A549 (cell line): ENCODE data around the gene NFX1. TPM values are rescaled to one million over a fixed set of nuclear protein-coding genes. Genes with fewer than 3 reads are reported as not detected.
"Not testable (repeated sequence)": the region's sequence is repeated elsewhere in the genome, so short reads cannot be mapped to it uniquely, and the experiment has no call there.

Experiments used
- ATAC-seq, 2 experiments: fragments of 200-7000 bp in 1 of 2; fragments of >200 bp in 1 of 2; cut with Nextera tagmentation in 1 of 2; cut with Tn5 transposase in 1 of 2; 3 replicates each; pipeline versions ENCODE4 v1.8.0 to v1.9.1; 2018 to 2020; ENCODE audit warnings: mild to moderate bottlenecking in 1 of 2, moderate library complexity in 1 of 2
- CTCF ChIA-PET: fragments of 300-600 bp; sonication (Branson Sonifier 250); formaldehyde crosslinking; extraction: SDS; loops from one replicate; lab custom pipeline; 2021; ENCODE audit warnings: antibody characterized with exemption, inconsistent platforms; lab: Yijun Ruan, JAX
- POLR2A ChIA-PET: fragments of 350-600 bp; formaldehyde crosslinking; extraction: SDS; loops from one replicate; lab custom pipeline; 2021; ENCODE audit warnings: antibody characterized with exemption, inconsistent platforms; lab: Yijun Ruan, JAX
- DNase-seq, 2 experiments: peaks; one replicate each; pipeline versions ENCODE4 v3.0.0 to v3.0.0-alpha.2; 2011 to 2016; ENCODE audit warnings: low read depth in 1 of 2, low spot score in 1 of 2
- FAIRE-seq: peaks from 2 replicates; lab custom pipeline; 2011; peaks lifted over from hg19 to GRCh38; lab: Jason Lieb, UNC
- H3K27ac ChIP-seq, 2 experiments: fragments of >200 bp; sonication (Bioruptor Twin); formaldehyde crosslinking; 3 replicates each; pipeline ENCODE4 v1.5.1; 2016 to 2017
- H3K4me1 ChIP-seq: fragments of >200 bp; sonication (Bioruptor Twin); formaldehyde crosslinking; 3 replicates; pipeline ENCODE4 v1.6.1; 2016
- H3K4me2 ChIP-seq: fragments of >200 bp; sonication (Bioruptor Twin); formaldehyde crosslinking; 3 replicates; pipeline ENCODE4 v1.6.1; 2016
- H3K4me3 ChIP-seq: fragments of >200 bp; sonication (Bioruptor Twin); formaldehyde crosslinking; 3 replicates; pipeline ENCODE4 v1.5.1; 2016
- H3K9me3 ChIP-seq: fragments of >200 bp; sonication (Bioruptor Twin); formaldehyde crosslinking; 3 replicates; pipeline ENCODE4 v1.6.1; 2016
- BHLHE40 ChIP-seq: IDR thresholded peaks from 2 replicates; pipeline ENCODE4 v1.6.1; 2012; ENCODE audit warnings: low read depth, low read length, inconsistent platforms
- CHD2 ChIP-seq: fragments of 150-350 bp; IDR thresholded peaks from 2 replicates; pipeline ENCODE4 v1.6.1; 2014; ENCODE audit warnings: low read length; ENCODE audit not compliant: partially characterized antibody
- CHD4 ChIP-seq: fragments of 200-600 bp; sonication (generic); IDR thresholded peaks from 2 replicates; pipeline ENCODE4 v1.6.1; 2016; ENCODE audit warnings: antibody characterized with exemption, mild to moderate bottlenecking, borderline replicate concordance
- EHF ChIP-seq: fragments of 250-450 bp; sonication (Bioruptor Pico); IDR thresholded peaks from 2 replicates; pipeline ENCODE4 v1.5.0; 2020; ENCODE audit warnings: mild to moderate bottlenecking
- ESRRA ChIP-seq: fragments of 150-350 bp; IDR thresholded peaks from 2 replicates; pipeline ENCODE4 v1.6.1; 2014; ENCODE audit warnings: mild to moderate bottlenecking, low read length, borderline replicate concordance
- GATA3 ChIP-seq: IDR thresholded peaks from 2 replicates; pipeline ENCODE4 v1.6.1; 2012; ENCODE audit warnings: borderline replicate concordance
- HDAC2 ChIP-seq: fragments of 200-600 bp; sonication (generic); IDR thresholded peaks from 2 replicates; pipeline ENCODE4 v1.6.1; 2016
- HES2 ChIP-seq: fragments of >200 bp; sonication (Bioruptor Twin); formaldehyde crosslinking; IDR thresholded peaks from 2 replicates; pipeline ENCODE4 v1.6.1; 2016
- JUN ChIP-seq, 2 experiments: fragments of >200 bp; sonication (Bioruptor Twin); formaldehyde crosslinking; IDR thresholded peaks; 2 replicates in 1 of 2; 3 replicates in 1 of 2; pipeline ENCODE4 v1.6.1; 2016 to 2017
- MAFK ChIP-seq: fragments of 450-650 bp; IDR thresholded peaks from 2 replicates; pipeline ENCODE4 v1.6.1; 2014; ENCODE audit not compliant: partially characterized antibody
- MYC ChIP-seq: IDR thresholded peaks from 2 replicates; pipeline ENCODE4 v1.6.1; 2012; ENCODE audit warnings: mild to moderate bottlenecking, inconsistent platforms, low read length, improper control_type of control experiment, borderline replicate concordance
- NFE2L2 ChIP-seq: fragments of 150-350 bp; conservative IDR thresholded peaks from 2 replicates; pipeline ENCODE4 v1.6.1; 2014; ENCODE audit warnings: low read length
- POLR2A ChIP-seq: IDR thresholded peaks from 2 replicates; pipeline ENCODE4 v1.6.1; 2012; ENCODE audit warnings: mild to moderate bottlenecking, low read length
- WGBS: methylation state at CpG from one replicate; pipeline ENCODE4 v1.1.6; 2017; ENCODE audit errors: missing lambda C conversion rate; 5-methylcytosine and 5-hydroxymethylcytosine counted together
- polyA plus RNA-seq, 4 experiments: library from polyadenylated mRNA; depleted of rRNA in 3 of 4; stranded (reverse); fragments of >200 nt; fragmentation: RNase III in 1 of 4; extraction: RNeasy Plus Mini Kit Qiagen cat#74134 plus additional on column Dnase treatment in 1 of 4; gene quantifications; 2 replicates in 3 of 4; 3 replicates in 1 of 4; pipeline ENCODE4 v1.2.3, GENCODE V29; 2011 to 2017
- TF ChIP-seq, protein P1 (sequence below): fragments of 450-650 bp; IDR thresholded peaks from 2 replicates; pipeline ENCODE4 v1.6.1; 2014; ENCODE audit warnings: antibody characterized with exemption
- TF ChIP-seq, protein P2 (sequence below): fragments of 150-350 bp; IDR thresholded peaks from 2 replicates; pipeline ENCODE4 v1.6.1; 2014; ENCODE audit warnings: low read depth, mild to moderate bottlenecking, low read length

NFX1 gene
- polyA plus RNA-seq, 2 of the 4 experiments (the other 2 are of a cell fraction): 24.8 to 41.2 TPM

DNA sequence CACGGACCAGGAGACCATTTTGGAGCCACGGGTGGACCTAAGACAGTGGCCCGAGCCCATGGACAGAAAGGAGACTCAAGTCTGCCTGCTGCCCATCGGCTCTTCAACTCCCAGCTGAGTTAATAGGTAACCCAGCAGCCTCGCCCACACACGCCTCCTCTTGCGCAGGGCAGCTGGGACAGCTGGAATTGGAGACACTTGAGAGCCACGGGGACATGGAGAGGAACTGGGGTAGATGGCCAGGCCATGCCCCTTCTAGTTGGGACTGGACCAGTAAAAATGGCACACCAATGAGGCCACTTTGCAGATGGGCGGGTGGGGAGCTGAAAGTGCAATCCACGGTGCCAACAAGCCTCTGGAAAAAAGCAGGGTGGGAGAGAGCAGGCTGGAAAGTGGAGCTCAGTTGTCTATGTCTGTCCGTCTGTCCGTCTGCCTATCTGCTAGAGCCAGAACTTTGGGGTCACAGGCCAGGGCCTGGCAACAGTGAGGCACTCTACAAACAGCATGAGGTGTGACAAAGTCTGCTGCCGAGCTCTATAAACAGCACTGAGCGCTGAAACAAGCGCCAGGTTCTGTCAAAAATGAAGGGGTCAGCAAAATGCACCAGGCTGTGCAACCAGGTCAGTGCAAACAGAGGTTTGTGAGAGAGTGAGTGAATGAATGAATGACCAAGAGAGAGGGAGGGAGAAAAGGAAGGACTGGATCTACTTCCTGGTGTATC lies 105.0 kb downstream of the NFX1 start:
- FAIRE-seq, H3K9me3 ChIP-seq, H3K4me3 ChIP-seq, POLR2A ChIA-PET: not testable (repeated sequence)
- 0 out of 6 replicates have a peak, but pooled peaks of 1 of the 2 experiments have one; percentile 50 for ATAC-seq
- 43% methylated on average over 12 of the region's 15 CpGs for WGBS
- peak overlapping the region; percentile 38 to 68; a peak in 3 of 6 replicates for H3K27ac ChIP-seq
- H3K4me2 ChIP-seq: peak overlapping the region; percentile 64
- peak; percentile 82 for TF ChIP-seq MAFK
- CTCF ChIA-PET: interaction anchor here (0.8 to 3.4 kb wide), 5 partner anchors 8 to 21 kb away, joined by 3 to 24 read pairs (median 4); no protein-coding TSS in a partner anchor
- peaks cover 32% of the 10 kb centered on the region for H3K4me1 ChIP-seq
- DNase-seq: peak in 1 of 2 experiments; percentile 65

DNA sequence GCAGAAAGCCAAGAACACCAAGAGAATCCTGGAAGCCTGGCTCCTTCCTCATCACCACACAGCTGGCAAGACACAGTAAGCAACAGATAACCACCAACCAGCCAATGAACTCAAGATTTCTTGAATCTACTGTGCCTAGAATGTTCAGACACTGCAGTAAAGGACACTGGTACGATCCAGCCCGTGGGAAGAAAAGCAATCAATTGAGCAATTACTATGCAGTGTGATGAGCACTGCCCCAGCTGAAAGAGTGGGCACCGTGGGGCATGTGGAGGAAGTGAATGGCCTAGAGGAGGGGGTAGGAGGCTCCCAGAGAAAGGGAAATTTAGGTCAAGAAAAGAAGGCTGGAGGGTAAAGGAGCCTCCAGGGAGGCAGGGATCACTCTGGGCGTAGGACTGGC lies 107.5 kb downstream of the NFX1 start:
- WGBS: 63% methylated on average over 3 of the region's 4 CpGs
- DNase-seq, POLR2A ChIA-PET, H3K4me2 ChIP-seq, H3K27ac ChIP-seq, H3K9me3 ChIP-seq, H3K4me3 ChIP-seq, ATAC-seq, FAIRE-seq: not testable (repeated sequence)
- CTCF ChIA-PET: interaction anchor here (0.9 to 9.8 kb wide), 3 partner anchors 17 to 69 kb away, joined by 3 to 299 read pairs (median 87); partner anchors contain the start of gene NOL6
- H3K4me1 ChIP-seq: peaks cover 11% of the 10 kb centered on the region

DNA sequence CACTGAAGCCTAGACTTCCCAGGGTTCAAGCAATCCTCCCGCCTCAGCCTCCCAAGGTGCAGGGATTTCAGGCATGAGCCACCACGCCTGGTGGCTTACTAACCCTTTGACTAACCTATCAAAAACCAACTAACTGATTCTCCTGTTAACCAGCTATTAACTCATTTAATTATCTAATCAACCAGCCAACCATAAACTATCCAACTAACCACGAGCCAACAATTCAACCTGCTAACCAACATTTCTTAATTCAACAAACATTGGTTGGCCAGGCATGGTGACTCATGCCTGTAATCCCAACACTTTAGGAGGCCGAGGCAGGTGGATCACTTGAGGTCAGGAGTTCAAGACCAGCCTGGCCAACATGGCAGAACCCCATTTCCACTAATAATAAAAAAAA lies 108.7 kb downstream of the NFX1 start:
- H3K4me2 ChIP-seq, FAIRE-seq, H3K9me3 ChIP-seq, POLR2A ChIA-PET, H3K27ac ChIP-seq, H3K4me3 ChIP-seq, DNase-seq, ATAC-seq: not testable (repeated sequence)
- WGBS: 80% methylated on average over 4 of the region's 4 CpGs
- peaks cover 20% of the 10 kb centered on the region for H3K4me1 ChIP-seq
- CTCF ChIA-PET: interaction anchor here (0.9 to 9.8 kb wide), 4 partner anchors 16 to 225 kb away, joined by 3 to 299 read pairs (median 46); partner anchors contain the start of gene NOL6

DNA sequence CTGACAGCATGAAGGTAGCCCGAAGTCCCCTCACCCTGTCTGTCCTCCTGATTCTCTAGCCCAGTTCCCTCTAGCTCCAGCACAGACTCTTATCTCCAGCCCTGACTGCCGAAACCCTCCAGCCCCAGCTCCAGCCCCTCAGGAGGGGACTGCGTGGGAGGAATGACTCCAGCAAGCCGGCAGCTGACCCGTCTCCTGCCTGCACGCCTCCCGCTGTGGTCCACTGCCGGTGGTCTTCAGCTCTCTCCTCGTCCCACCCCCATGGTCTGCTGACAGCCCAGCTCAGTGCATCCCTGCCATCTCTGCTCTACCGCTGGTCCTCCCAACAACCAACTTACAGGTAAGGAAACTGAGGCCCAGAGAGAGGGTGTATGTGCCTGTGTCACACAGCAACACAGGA lies 111.5 kb downstream of the NFX1 start:
- DNase-seq, H3K9me3 ChIP-seq, H3K27ac ChIP-seq, H3K4me2 ChIP-seq, POLR2A ChIA-PET, H3K4me3 ChIP-seq, FAIRE-seq, ATAC-seq: not testable (repeated sequence)
- WGBS: 85% methylated on average over 10 of the region's 10 CpGs
- CTCF ChIA-PET: interaction anchor here (2.3 to 9.8 kb wide), 5 partner anchors 9 to 65 kb away, joined by 11 to 299 read pairs (median 68); partner anchors contain the start of genes AQP3 and NOL6
- peaks cover 20% of the 10 kb centered on the region for H3K4me1 ChIP-seq

DNA sequence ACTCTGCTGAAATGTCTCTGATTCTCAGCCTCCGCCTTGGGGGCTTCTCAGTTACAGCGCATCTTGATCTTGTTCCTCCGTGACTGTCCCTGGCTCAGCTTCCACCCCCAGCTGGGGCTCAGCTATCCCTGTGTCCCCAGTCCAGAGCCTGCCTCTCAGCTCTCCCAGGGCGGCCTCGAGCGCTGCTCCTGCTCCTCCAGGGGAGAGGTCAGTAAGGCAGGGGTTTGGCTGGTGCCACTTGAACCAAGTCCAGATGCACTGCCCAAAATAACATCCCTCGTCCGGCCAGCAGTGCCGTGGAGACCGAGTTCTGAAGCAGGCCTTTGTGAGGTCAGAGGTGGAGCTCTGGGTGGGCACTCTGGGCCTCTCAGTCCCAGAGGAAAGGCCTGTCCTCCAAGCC lies 112.1 kb downstream of the NFX1 start, which contains the start of gene AQP7:
Gene AQP7, minus strand, starts transcription at position 198 of the 400 bp plus-strand sequence. CDS start 1,306 bp downstream, outside the sequence.
- 94% methylated on average over 3 of the region's 10 CpGs for WGBS
- H3K4me1 ChIP-seq: peaks cover 20% of the 10 kb centered on the region
- ATAC-seq, DNase-seq, H3K9me3 ChIP-seq, FAIRE-seq, H3K4me3 ChIP-seq, POLR2A ChIA-PET: not testable (repeated sequence)
- CTCF ChIA-PET: interaction anchor here (1.0 to 9.8 kb wide), 17 partner anchors 10 to 329 kb away, joined by 3 to 299 read pairs (median 6); partner anchors contain the start of genes AQP3 and NOL6
- peak within 1 kb of the TSS; percentile 78 to 83 for H3K27ac ChIP-seq
- peak within 1 kb of the TSS; percentile 55 for H3K4me2 ChIP-seq

DNA sequence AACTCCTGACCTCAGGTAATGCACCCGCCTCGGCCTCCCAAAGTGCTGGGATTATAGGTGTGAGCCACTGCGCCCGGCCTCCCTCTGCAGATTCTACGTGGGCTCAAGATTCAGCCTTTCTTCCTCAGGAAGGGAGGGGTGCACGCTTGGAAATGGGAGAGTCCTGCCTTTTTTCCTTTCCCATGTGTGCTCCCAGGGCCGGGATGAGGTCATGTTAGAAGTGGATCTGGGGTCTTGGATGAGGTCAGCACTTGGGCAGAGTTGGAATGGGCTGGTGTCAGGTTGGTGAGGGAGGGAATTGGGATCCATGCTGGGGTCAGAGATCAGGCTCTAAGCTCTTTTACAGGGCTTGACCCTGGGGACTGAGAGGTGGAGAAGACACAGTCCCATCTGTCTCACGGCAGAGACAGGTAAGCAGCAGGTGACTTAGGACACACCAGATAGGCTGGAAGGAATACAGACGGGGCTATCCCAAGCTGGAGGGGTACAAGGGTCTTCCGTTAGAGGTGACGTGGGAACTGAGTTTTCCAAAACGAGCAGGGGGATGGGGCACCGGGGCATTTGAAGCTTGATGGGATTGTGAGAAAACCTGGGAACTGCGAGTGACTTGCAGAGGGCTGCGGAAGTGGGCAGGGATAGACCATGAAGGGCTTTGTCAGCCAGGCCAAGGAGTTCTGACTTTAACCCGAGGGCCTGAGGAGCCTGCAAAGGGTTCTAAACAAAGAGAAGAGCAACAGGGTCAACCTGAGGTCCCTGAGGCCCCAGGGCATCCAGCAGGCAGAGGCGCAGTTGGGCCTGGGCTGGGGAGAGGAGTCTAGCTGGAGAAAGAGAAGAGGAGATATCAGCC lies 113.8 kb downstream of the NFX1 start:
- CTCF ChIA-PET: interaction anchor here (0.6 to 9.8 kb wide), 35 partner anchors 9 to 328 kb away, joined by 3 to 299 read pairs (median 5); partner anchors contain the start of genes ANKRD18B, AQP3 and NOL6
- POLR2A ChIA-PET: interaction anchor here (0.6 to 1.1 kb wide), 5 partner anchors 11 to 114 kb away, joined by 3 to 5 read pairs (median 4); partner anchors contain the start of genes NFX1 and NOL6
- WGBS: 81% methylated on average over 17 of the region's 17 CpGs
- no peak for DNase-seq
- peak in 1 of 2 experiments; percentile 9; a peak in 5 of 6 replicates for ATAC-seq
- H3K4me2 ChIP-seq: peak overlapping the region; percentile 55; the same call in 1 of the 3 replicates
- no peak overlapping the region for H3K4me3 ChIP-seq
- peaks cover 30% of the 10 kb centered on the region for H3K4me1 ChIP-seq
- H3K27ac ChIP-seq: peak overlapping the region; percentile 27 to 49; a peak in 4 of 6 replicates
- no peak for FAIRE-seq
- H3K9me3 ChIP-seq: no peaks in the 10 kb centered on the region
- TF ChIP-seq HDAC2: no peak
- no peak for TF ChIP-seq POLR2A
- no peak for TF ChIP-seq HES2
- no peak for TF ChIP-seq GATA3
- TF ChIP-seq CHD4: no peak
- TF ChIP-seq, protein P1, sequence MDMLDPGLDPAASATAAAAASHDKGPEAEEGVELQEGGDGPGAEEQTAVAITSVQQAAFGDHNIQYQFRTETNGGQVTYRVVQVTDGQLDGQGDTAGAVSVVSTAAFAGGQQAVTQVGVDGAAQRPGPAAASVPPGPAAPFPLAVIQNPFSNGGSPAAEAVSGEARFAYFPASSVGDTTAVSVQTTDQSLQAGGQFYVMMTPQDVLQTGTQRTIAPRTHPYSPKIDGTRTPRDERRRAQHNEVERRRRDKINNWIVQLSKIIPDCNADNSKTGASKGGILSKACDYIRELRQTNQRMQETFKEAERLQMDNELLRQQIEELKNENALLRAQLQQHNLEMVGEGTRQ: no peak
- TF ChIP-seq EHF (CRISPR knock-in tag): no peak
- no peak for TF ChIP-seq MYC
- no peak for TF ChIP-seq JUN (IDR thresholded peaks at IDR 0.05)
- TF ChIP-seq CHD2: no peak
- TF ChIP-seq, protein P2, sequence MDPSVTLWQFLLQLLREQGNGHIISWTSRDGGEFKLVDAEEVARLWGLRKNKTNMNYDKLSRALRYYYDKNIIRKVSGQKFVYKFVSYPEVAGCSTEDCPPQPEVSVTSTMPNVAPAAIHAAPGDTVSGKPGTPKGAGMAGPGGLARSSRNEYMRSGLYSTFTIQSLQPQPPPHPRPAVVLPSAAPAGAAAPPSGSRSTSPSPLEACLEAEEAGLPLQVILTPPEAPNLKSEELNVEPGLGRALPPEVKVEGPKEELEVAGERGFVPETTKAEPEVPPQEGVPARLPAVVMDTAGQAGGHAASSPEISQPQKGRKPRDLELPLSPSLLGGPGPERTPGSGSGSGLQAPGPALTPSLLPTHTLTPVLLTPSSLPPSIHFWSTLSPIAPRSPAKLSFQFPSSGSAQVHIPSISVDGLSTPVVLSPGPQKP: no peak
- no peak for TF ChIP-seq BHLHE40
- no peak for TF ChIP-seq NFE2L2
- no peak for TF ChIP-seq ESRRA
